CD4-positive, alpha-beta memory T cell (primary cell): ENCODE data around the gene HECTD3. TPM values are rescaled to one million over a fixed set of nuclear protein-coding genes. Genes with fewer than 3 reads are reported as not detected.
A peak's percentile ranks its signal among the peaks of the same experiment; 100 is the strongest.

Experiments used
- CTCF ChIA-PET: fragments of 350-600 bp; sonication (Branson Sonifier 250); formaldehyde crosslinking; loops from one replicate; lab custom pipeline; 2021; ENCODE audit warnings: inconsistent platforms; ENCODE audit not compliant: partially characterized antibody; lab: Charles Lee
- POLR2A ChIA-PET: fragments of 350-600 bp; sonication (Branson Sonifier 250); formaldehyde crosslinking; loops from one replicate; lab custom pipeline; 2021; ENCODE audit not compliant: partially characterized antibody; lab: Charles Lee
- DNase-seq, 5 donors: peaks; one replicate each; pipeline versions ENCODE4 v3.0.0 to v3.0.0-alpha.2; 2020 to 2022; ENCODE audit warnings: mixed read lengths in 1 of 5
- H3K27ac ChIP-seq: one replicate; pipeline ENCODE4 v1.7.0; 2013; ENCODE audit warnings: low read depth, low read length
- H3K27me3 ChIP-seq: 2 replicates; pipeline ENCODE4 v1.7.0; 2013; ENCODE audit warnings: mild to moderate bottlenecking, low read length, moderate library complexity; ENCODE audit not compliant: insufficient read depth
- H3K36me3 ChIP-seq: 2 replicates; pipeline ENCODE4 v1.7.0; 2013; ENCODE audit warnings: mild to moderate bottlenecking, low read length, moderate library complexity; ENCODE audit not compliant: insufficient read depth
- H3K4me1 ChIP-seq: 2 replicates; pipeline ENCODE4 v1.7.0; 2013; ENCODE audit warnings: mild to moderate bottlenecking, low read length, moderate library complexity; ENCODE audit not compliant: insufficient read depth
- H3K4me3 ChIP-seq, 2 donors: one replicate each; pipeline ENCODE4 v1.7.0; 2013; ENCODE audit warnings: low read length in 2 of 2, mild to moderate bottlenecking in 1 of 2
- H3K9me3 ChIP-seq, 2 donors: one replicate each; pipeline ENCODE4 v1.7.0; 2013; ENCODE audit warnings: low read length in 2 of 2, control low read depth in 1 of 2; ENCODE audit not compliant: control insufficient read depth in 1 of 2
- H3K27ac Mint-ChIP-seq, 7 donors: one replicate each; pipeline ENCODE4 v1.8.0; 2020 to 2021; ENCODE audit warnings: mixed read lengths in 7 of 7, mild to moderate bottlenecking in 6 of 7, inconsistent platforms in 3 of 7, moderate library complexity in 3 of 7
- H3K27me3 Mint-ChIP-seq, 2 donors: one replicate each; pipeline ENCODE4 v1.8.0; 2020 to 2021; ENCODE audit warnings: mixed read lengths in 2 of 2
- H3K36me3 Mint-ChIP-seq, 2 donors: one replicate each; pipeline ENCODE4 v1.8.0; 2020 to 2021; ENCODE audit warnings: mixed read lengths in 2 of 2, inconsistent platforms in 1 of 2, mild to moderate bottlenecking in 1 of 2
- H3K4me1 Mint-ChIP-seq, 4 donors: one replicate each; pipeline ENCODE4 v1.8.0; 2020 to 2021; ENCODE audit warnings: mixed read lengths in 4 of 4, mild to moderate bottlenecking in 1 of 4
- H3K4me3 Mint-ChIP-seq, 8 donors: one replicate each; pipeline ENCODE4 v1.8.0; 2020 to 2021; ENCODE audit warnings: mixed read lengths in 8 of 8, mild to moderate bottlenecking in 7 of 8, moderate library complexity in 6 of 8, inconsistent platforms in 3 of 8
- H3K9me3 Mint-ChIP-seq, 8 donors: one replicate each; pipeline ENCODE4 v1.8.0; 2020 to 2021; ENCODE audit warnings: mixed read lengths in 8 of 8, mild to moderate bottlenecking in 5 of 8, inconsistent platforms in 3 of 8, moderate library complexity in 1 of 8
- intact Hi-C: fragments of 100-400 bp; cut with micrococcal nuclease; formaldehyde crosslinking; loops from one replicate; pipeline ENCODE4 v1.15.1; 2023
- polyA plus RNA-seq, 2 donors: library from polyadenylated mRNA; unstranded; fragments of 300-500 nt; fragmentation: Illumina TruSeq; gene quantifications; one replicate each; pipeline ENCODE4 v1.2.3, GENCODE V29; 2021
- total RNA-seq, 2 experiments: library from RNA; stranded (reverse); gene quantifications; one replicate each; pipeline ENCODE4 v1.2.3, GENCODE V29; 2021

The HECTD3 gene
- total and polyA plus RNA-seq, 4 experiments from 2014 or later = 15.6 to 61.3 (median 44.0) TPM

DNA sequence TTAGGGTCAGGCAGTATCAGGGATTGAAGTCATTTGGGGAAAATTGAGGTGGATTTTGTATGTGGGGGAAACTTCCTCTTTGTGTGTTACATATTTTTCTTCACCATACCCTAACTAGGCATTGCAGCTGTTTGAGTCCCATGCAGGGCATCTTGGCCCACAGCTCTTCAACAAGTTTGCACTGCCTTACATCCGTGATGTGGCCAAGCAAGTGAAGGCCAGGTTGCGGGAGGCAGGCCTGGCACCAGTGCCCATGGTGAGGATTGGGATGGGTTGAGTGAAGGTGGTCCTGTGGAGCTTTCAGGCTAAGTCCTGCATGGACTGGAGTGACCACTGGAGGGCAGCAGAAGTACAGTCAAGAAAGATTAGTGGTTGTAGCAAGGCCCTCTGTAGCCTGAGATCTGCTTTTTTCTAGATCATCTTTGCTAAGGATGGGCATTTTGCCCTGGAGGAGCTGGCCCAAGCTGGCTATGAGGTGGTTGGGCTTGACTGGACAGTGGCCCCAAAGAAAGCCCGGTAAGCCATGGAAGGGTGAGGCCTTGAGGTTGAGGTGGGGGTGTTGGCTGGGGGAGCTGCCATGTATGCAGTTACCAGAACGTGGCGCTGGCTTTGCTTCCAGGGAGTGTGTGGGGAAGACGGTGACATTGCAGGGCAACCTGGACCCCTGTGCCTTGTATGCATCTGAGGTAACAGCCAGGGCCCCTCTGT lies 3.4 kb upstream of the HECTD3 start:
- no peak overlapping the region for H3K27ac ChIP-seq
- H3K36me3 Mint-ChIP-seq = peaks cover 6 to 25% of the 10 kb centered on the region in 2 donors
- H3K4me3 ChIP-seq = no peak overlapping the region
- H3K27me3 Mint-ChIP-seq = no peaks in the 10 kb centered on the region
- peak overlapping the region; percentile 17 to 92 (median 84) for H3K27ac Mint-ChIP-seq
- no peaks in the 10 kb centered on the region for H3K9me3 ChIP-seq
- peaks cover 30 to 54% (median 40%) of the 10 kb centered on the region in 4 donors for H3K4me1 Mint-ChIP-seq
- CTCF ChIA-PET = interaction anchor here (0.5 to 13.1 kb wide), 27 partner anchors 9 to 966 kb away, joined by 3 to 388 read pairs (median 4); partner anchors contain the start of genes CCDC163, EIF2B3, MMACHC and MUTYH
- H3K9me3 Mint-ChIP-seq = no peaks in the 10 kb centered on the region
- H3K4me3 Mint-ChIP-seq = peak overlapping the region in 7 of 8 donors; percentile 5 to 85 (median 53)
- peaks cover 34% of the 10 kb centered on the region for H3K4me1 ChIP-seq
- H3K27me3 ChIP-seq = no peaks in the 10 kb centered on the region
- POLR2A ChIA-PET = interaction anchor here (0.7 to 8.4 kb wide), 15 partner anchors 27 to 507 kb away, joined by 3 to 158 read pairs (median 5); partner anchors contain the start of genes BTBD19, CCDC163, EIF2B3 and HPDL
- DNase-seq = peak; percentile 76 to 85 (median 78)
- peaks cover 2% of the 10 kb centered on the region for H3K36me3 ChIP-seq
- intact Hi-C loops = loop anchor here (1.0 to 5.0 kb wide), 6 partner anchors 193 to 556 kb away; partner anchors contain the start of genes RNU5D-1 and ZSWIM5

DNA sequence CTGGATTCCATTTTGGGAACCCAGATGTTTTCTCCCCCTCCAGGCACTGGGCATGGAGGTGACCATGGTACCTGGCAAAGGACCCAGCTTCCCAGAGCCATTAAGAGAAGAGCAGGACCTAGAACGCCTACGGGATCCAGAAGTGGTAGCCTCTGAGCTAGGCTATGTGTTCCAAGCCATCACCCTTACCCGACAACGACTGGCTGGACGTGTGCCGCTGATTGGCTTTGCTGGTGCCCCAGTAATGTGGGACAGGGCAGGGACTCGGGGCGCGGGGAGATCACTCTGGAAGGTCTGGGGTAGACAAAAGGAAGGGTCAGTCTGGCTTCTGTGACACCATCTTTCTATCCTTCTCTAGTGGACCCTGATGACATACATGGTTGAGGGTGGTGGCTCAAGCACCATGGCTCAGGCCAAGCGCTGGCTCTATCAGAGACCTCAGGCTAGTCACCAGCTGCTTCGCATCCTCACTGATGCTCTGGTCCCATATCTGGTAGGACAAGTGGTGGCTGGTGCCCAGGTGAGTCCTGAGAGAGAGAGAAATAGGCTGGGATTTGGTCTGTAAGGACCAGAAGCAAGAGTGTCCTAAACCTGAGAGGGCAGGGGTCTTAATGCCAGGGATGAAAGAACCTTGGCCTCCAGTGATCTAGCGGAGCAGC lies 2.6 kb upstream of the HECTD3 start:
- intact Hi-C loops = loop anchor here (1.0 to 5.0 kb wide), 6 partner anchors 194 to 557 kb away; partner anchors contain the start of genes RNU5D-1 and ZSWIM5
- peak overlapping the region in 4 of 7 donors; percentile 37 to 91 (median 59) for H3K27ac Mint-ChIP-seq
- H3K9me3 Mint-ChIP-seq = no peaks in the 10 kb centered on the region
- ChIA-PET POLR2A (interaction anchor here (1.2 to 8.4 kb wide), 15 partner anchors 26 to 508 kb away, joined by 3 to 158 read pairs (median 16); partner anchors contain the start of genes BTBD19, CCDC163, EIF2B3 and MMACHC), CTCF (interaction anchor here (0.5 to 13.1 kb wide), 25 partner anchors 8 to 967 kb away, joined by 3 to 388 read pairs (median 4); partner anchors contain the start of genes CCDC163, EIF2B3, MMACHC and MUTYH)
- no peaks in the 10 kb centered on the region for H3K27me3 ChIP-seq
- peaks cover 12 to 32% of the 10 kb centered on the region in 2 donors for H3K36me3 Mint-ChIP-seq
- DNase-seq = no peak
- no peak overlapping the region for H3K27ac ChIP-seq
- no peaks in the 10 kb centered on the region for H3K9me3 ChIP-seq
- no peaks in the 10 kb centered on the region for H3K27me3 Mint-ChIP-seq
- peaks cover 40% of the 10 kb centered on the region for H3K4me1 ChIP-seq
- H3K4me1 Mint-ChIP-seq = peaks cover 31 to 60% (median 48%) of the 10 kb centered on the region in 4 donors
- peak overlapping the region in 4 of 8 donors; percentile 25 to 46 (median 26) for H3K4me3 Mint-ChIP-seq
- H3K4me3 ChIP-seq = no peak overlapping the region
- H3K36me3 ChIP-seq = peaks cover 10% of the 10 kb centered on the region

DNA sequence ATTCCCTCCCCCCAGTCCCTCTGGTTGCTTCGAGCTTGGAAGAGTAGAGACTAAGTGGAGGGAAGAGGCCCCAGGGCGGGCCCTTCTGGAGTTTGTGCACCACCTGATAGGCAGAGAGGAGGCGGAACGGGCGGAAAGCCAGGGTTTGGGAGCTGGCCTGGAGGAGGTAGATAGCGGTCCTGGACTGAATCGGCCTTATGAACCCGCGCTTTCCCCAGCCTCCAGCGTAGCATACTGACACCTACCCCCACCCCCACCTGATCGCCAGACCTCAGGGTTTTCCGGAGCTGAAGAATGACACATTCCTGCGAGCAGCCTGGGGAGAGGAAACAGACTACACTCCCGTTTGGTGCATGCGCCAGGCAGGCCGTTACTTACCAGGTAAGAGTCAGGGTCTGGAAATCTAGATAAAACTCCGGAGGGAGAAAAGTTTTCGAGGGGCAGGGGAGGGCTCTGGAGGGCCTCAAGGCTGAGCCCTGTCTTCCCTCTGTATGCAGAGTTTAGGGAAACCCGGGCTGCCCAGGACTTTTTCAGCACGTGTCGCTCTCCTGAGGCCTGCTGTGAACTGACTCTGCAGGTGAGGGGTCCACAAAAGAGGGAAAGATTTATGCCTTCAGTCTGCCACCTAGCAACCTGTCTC lies 1.6 kb upstream of the HECTD3 start:
- no peaks in the 10 kb centered on the region for H3K9me3 ChIP-seq
- peaks cover 19 to 42% of the 10 kb centered on the region in 2 donors for H3K36me3 Mint-ChIP-seq
- H3K4me3 ChIP-seq = peak overlapping the region; percentile 86 to 98
- no peaks in the 10 kb centered on the region for H3K9me3 Mint-ChIP-seq
- ChIA-PET CTCF (interaction anchor here (0.9 to 13.1 kb wide), 16 partner anchors 27 to 570 kb away, joined by 3 to 388 read pairs (median 10); partner anchors contain the start of genes EIF2B3, MUTYH, PLK3 and RNU5D-1), POLR2A (interaction anchor here (0.9 to 8.4 kb wide), 21 partner anchors 10 to 571 kb away, joined by 3 to 158 read pairs (median 28); partner anchors contain the start of genes AKR1A1, BTBD19, CCDC163 and EIF2B3)
- H3K27ac Mint-ChIP-seq = peak overlapping the region; percentile 91 to 99 (median 96)
- no peaks in the 10 kb centered on the region for H3K27me3 ChIP-seq
- H3K27me3 Mint-ChIP-seq = no peaks in the 10 kb centered on the region
- peak overlapping the region; percentile 88 to 98 (median 96) for H3K4me3 Mint-ChIP-seq
- H3K4me1 Mint-ChIP-seq = peaks cover 29 to 60% (median 48%) of the 10 kb centered on the region in 4 donors
- H3K4me1 ChIP-seq = peaks cover 40% of the 10 kb centered on the region
- intact Hi-C loops = loop anchor here (1.0 to 5.0 kb wide), 7 partner anchors 195 to 675 kb away; partner anchors contain the start of genes MUTYH, RNU5D-1, TOE1 and ZSWIM5
- DNase-seq = peak in 3 of 5 donors; percentile 7 to 47 (median 8)
- peaks cover 19% of the 10 kb centered on the region for H3K36me3 ChIP-seq
- H3K27ac ChIP-seq = peak overlapping the region; percentile 71

DNA sequence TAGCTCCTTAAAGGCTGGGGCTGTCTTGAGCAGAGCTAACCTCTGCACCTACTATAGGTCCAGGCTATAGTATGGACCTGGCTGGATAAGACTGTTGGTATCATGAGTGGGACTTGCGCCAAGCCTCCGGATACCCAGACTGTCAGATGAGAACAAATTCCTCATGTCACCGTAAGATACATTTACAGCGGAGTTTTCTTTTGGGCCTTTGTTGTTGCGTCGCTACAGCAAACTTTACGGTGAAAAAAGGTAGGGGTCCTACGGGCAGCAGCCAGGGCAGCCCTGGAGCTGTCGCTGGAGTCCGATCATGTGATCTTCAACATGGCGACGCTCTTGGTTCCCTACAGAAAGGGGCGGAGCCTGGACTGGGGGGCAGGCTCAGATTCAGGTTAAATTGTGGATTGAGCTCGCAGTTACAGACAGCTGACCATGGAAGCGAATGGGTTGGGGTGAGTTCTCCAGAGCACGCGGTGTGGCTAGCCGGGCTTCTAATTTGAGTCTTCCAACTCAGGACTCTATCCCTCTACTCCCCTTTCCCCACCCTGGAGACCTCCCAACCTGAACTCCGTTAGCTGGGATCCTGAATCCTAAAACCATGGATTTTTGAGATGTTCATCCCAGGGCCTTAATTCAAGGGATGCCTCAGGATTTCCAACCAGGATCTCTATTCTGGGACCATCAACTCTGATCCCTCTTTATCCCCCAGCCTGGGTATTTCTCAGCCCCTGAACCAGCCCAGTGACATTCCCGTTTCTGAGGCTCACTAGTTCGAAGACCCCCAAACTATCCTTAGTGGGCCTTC lies 914 bp upstream of the HECTD3 start, which contains the start of gene UROD:
UROD (plus strand) TSS at position 418 of the 802 bp plus-strand sequence; CDS start at position 430, 12 bp downstream.
- ChIA-PET CTCF (interaction anchor here (0.9 to 13.1 kb wide), 19 partner anchors 25 to 571 kb away, joined by 3 to 388 read pairs (median 6); partner anchors contain the start of genes CCDC163, EIF2B3, MMACHC and MUTYH), POLR2A (interaction anchor here (0.7 to 8.4 kb wide), 31 partner anchors 9 to 1362 kb away, joined by 3 to 158 read pairs (median 15); partner anchors contain the start of genes AKR1A1, BTBD19, CCDC163 and EIF2B3)
- intact Hi-C loops = loop anchor here (1.0 to 5.0 kb wide), 10 partner anchors 26 to 675 kb away; partner anchors contain the start of genes EIF2B3, MUTYH, RNU5D-1 and TOE1
- Mint-ChIP-seq H3K36me3 (peaks cover 23 to 49% of the 10 kb centered on the region in 2 donors), H3K4me1 (peaks cover 29 to 60% (median 48%) of the 10 kb centered on the region in 4 donors), H3K4me3 (peak within 1 kb of the TSS; percentile 88 to 98 (median 96)), H3K27ac (peak within 1 kb of the TSS; percentile 91 to 99 (median 96)), H3K27me3 (no peaks in the 10 kb centered on the region), H3K9me3 (no peaks in the 10 kb centered on the region)
- peak within 1 kb of the TSS; percentile 71 for H3K27ac ChIP-seq
- H3K4me3 ChIP-seq = peak within 1 kb of the TSS; percentile 86 to 98
- H3K36me3 ChIP-seq = peaks cover 26% of the 10 kb centered on the region
- no peaks in the 10 kb centered on the region for H3K27me3 ChIP-seq
- no peaks in the 10 kb centered on the region for H3K9me3 ChIP-seq
- DNase-seq = peak; percentile 87 to 95 (median 91)
- peaks cover 40% of the 10 kb centered on the region for H3K4me1 ChIP-seq

DNA sequence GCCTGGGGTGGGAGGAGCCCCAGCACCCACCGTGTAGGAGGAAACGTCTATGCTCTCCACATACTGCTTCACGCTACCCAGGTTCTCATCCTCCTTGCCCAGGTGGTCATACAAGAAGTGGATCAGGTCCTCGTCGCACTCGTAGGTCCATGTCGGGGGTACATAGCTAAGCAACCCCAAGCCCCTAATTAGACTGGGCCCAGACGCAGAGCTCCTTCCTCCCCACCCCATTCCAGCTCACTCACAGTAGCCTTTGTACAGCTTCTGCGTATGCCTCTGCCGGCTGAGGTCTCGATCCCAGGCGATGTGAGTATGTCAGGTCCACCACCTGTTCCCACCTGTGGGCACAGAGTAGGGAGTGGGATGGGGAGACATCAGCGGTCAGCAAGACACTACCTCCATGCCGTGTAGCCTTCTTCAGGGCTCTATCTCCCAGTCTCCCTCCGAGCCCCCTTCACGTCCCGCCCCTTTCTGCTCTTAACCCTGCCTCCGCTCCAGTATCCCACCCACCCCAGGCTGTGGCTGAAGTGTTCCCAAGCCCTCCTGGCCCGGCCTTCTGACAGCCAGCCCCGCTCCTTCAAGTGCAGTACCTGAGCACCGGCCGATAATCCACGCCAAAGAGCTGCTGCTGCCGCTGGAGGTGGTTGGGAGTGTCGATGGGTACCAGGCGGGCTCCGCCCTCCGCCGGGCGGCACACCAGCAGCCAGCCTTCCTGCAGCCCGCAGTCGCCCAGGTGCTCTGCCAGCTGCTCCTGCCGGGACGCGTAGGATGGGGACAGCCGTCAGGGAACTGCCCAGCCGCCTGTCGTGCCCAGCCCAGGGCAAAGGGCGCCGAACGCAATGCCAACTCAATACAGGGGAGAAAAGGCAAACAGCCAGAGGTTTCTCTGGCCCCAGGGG lies 919 bp downstream of the HECTD3 start:
- DNase-seq = peak; percentile 21 to 51 (median 26)
- peak overlapping the region; percentile 71 for H3K27ac ChIP-seq

More for the DNA sequence above, 919 bp downstream of the HECTD3 start:
- CTCF ChIA-PET = interaction anchor here (0.7 to 13.1 kb wide), 18 partner anchors 8 to 490 kb away, joined by 3 to 388 read pairs (median 6); partner anchors contain the start of genes CCDC163, EIF2B3, MMACHC and MUTYH
- Histone ChIP-seq H3K4me3 (peak overlapping the region; percentile 86 to 98), H3K9me3 (no peaks in the 10 kb centered on the region), H3K4me1 (peaks cover 40% of the 10 kb centered on the region), H3K36me3 (peaks cover 40% of the 10 kb centered on the region), H3K27me3 (no peaks in the 10 kb centered on the region)
- Mint-ChIP-seq H3K9me3 (no peaks in the 10 kb centered on the region), H3K27ac (peak overlapping the region in 6 of 7 donors; percentile 70 to 86 (median 77)), H3K4me3 (peak overlapping the region; percentile 84 to 97 (median 86)), H3K4me1 (peaks cover 29 to 63% (median 48%) of the 10 kb centered on the region in 4 donors), H3K36me3 (peaks cover 32 to 66% of the 10 kb centered on the region in 2 donors), H3K27me3 (no peaks in the 10 kb centered on the region)
- intact Hi-C loops = loop anchor here (2.0 to 5.0 kb wide), 5 partner anchors 173 to 293 kb away; partner anchors contain the start of genes RNU5D-1 and ZSWIM5
- POLR2A ChIA-PET = interaction anchor here (0.7 to 8.4 kb wide), 28 partner anchors 23 to 574 kb away, joined by 3 to 158 read pairs (median 16); partner anchors contain the start of genes AKR1A1, BTBD19, CCDC163 and EIF2B3
